ENCODE results near the gene ATP6V1A. TPM values are rescaled to one million over a fixed set of nuclear protein-coding genes. Genes with fewer than 3 reads are reported as not detected.

Gene ATP6V1A
- polyA plus RNA-seq, 1 donor = 46.3 TPM

DNA sequence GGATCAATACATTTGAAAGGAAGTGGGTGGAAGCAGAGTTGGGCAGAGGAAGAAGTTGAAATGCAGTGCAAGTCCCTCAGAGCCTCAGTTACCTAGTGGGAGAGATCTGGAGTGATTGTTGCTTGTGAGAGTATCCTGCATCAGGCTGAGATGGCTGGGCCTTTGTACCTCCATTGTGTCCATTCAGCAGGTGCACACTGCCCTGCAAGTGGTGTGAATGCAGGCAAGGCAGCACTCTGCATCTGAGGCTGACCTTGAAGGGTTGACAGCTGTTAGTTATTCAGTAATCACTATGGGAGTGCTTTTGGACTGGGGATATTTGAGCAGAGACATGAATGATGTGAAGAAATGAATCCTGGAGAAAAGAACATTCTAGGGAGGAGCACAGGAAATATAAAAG, 25.2 kb downstream of the ATP6V1A start:
- H3K27ac ChIP-seq (ENCODE audit: low read length) = no peak overlapping the region
- DNase-seq = no peak
- no peaks in the 10 kb centered on the region for H3K36me3 ChIP-seq (ENCODE audit: control insufficient read depth, insufficient read depth, low read length)
- H3K27me3 ChIP-seq (ENCODE audit: control insufficient read depth, insufficient read depth, low read length) = no peaks in the 10 kb centered on the region
- H3K4me1 ChIP-seq (ENCODE audit: control insufficient read depth, insufficient read depth, low read length) = no peaks in the 10 kb centered on the region
- no peaks in the 10 kb centered on the region for H3K9me3 ChIP-seq (ENCODE audit: control insufficient read depth, low read depth, low read length)
- H3K4me3 ChIP-seq (ENCODE audit: low read length) = no peak overlapping the region

GRCh38 chr3:113773381-113773780, 26.5 kb downstream of the ATP6V1A start:
- Histone ChIP-seq H3K27ac (ENCODE audit: low read length) (no peak overlapping the region), H3K36me3 (ENCODE audit: control insufficient read depth, insufficient read depth, low read length) (no peaks in the 10 kb centered on the region), H3K4me1 (ENCODE audit: control insufficient read depth, insufficient read depth, low read length) (no peaks in the 10 kb centered on the region), H3K9me3 (ENCODE audit: control insufficient read depth, low read depth, low read length) (no peaks in the 10 kb centered on the region), H3K4me3 (ENCODE audit: low read length) (no peak overlapping the region), H3K27me3 (ENCODE audit: control insufficient read depth, insufficient read depth, low read length) (no peaks in the 10 kb centered on the region)
- DNase-seq = no peak
- WGBS (ENCODE audit: insufficient coverage, low lambda C conversion rate) = 80% methylated on average over 2 of the region's 3 CpGs

- Histone ChIP-seq H3K27ac (ENCODE audit: low read length) (no peak overlapping the region), H3K27me3 (ENCODE audit: control insufficient read depth, insufficient read depth, low read length) (no peaks in the 10 kb centered on the region), H3K4me3 (ENCODE audit: low read length) (no peak overlapping the region), H3K9me3 (ENCODE audit: control insufficient read depth, low read depth, low read length) (no peaks in the 10 kb centered on the region), H3K36me3 (ENCODE audit: control insufficient read depth, insufficient read depth, low read length) (no peaks in the 10 kb centered on the region), H3K4me1 (ENCODE audit: control insufficient read depth, insufficient read depth, low read length) (no peaks in the 10 kb centered on the region)
- no peak for DNase-seq
- WGBS (ENCODE audit: insufficient coverage, low lambda C conversion rate) = no CpG with 5 or more reads among the region's 1 CpG
Measured at GRCh38 chr3:113775516-113775915, 28.7 kb downstream of the ATP6V1A start.

GRCh38 chr3:113776564-113776963, 29.7 kb downstream of the ATP6V1A start:
- Histone ChIP-seq H3K27me3 (ENCODE audit: control insufficient read depth, insufficient read depth, low read length) (no peaks in the 10 kb centered on the region), H3K9me3 (ENCODE audit: control insufficient read depth, low read depth, low read length) (no peaks in the 10 kb centered on the region), H3K4me1 (ENCODE audit: control insufficient read depth, insufficient read depth, low read length) (no peaks in the 10 kb centered on the region), H3K27ac (ENCODE audit: low read length) (no peak overlapping the region), H3K4me3 (ENCODE audit: low read length) (no peak overlapping the region), H3K36me3 (ENCODE audit: control insufficient read depth, insufficient read depth, low read length) (peaks cover 7% of the 10 kb centered on the region)
- 100% methylated on average over 1 of the region's 3 CpGs for WGBS (ENCODE audit: insufficient coverage, low lambda C conversion rate)
- DNase-seq = no peak

GRCh38 chr3:113783463-113783862, 36.6 kb downstream of the ATP6V1A start:
- Histone ChIP-seq H3K9me3 (ENCODE audit: control insufficient read depth, low read depth, low read length) (no peaks in the 10 kb centered on the region), H3K36me3 (ENCODE audit: control insufficient read depth, insufficient read depth, low read length) (peaks cover 24% of the 10 kb centered on the region), H3K27me3 (ENCODE audit: control insufficient read depth, insufficient read depth, low read length) (no peaks in the 10 kb centered on the region), H3K27ac (ENCODE audit: low read length) (no peak overlapping the region), H3K4me1 (ENCODE audit: control insufficient read depth, insufficient read depth, low read length) (no peaks in the 10 kb centered on the region), H3K4me3 (ENCODE audit: low read length) (no peak overlapping the region)
- no peak for DNase-seq

- Histone ChIP-seq H3K27ac (ENCODE audit: low read length) (no peak overlapping the region), H3K27me3 (ENCODE audit: control insufficient read depth, insufficient read depth, low read length) (no peaks in the 10 kb centered on the region), H3K4me3 (ENCODE audit: low read length) (no peak overlapping the region), H3K4me1 (ENCODE audit: control insufficient read depth, insufficient read depth, low read length) (no peaks in the 10 kb centered on the region), H3K36me3 (ENCODE audit: control insufficient read depth, insufficient read depth, low read length) (peaks cover 28% of the 10 kb centered on the region), H3K9me3 (ENCODE audit: control insufficient read depth, low read depth, low read length) (no peaks in the 10 kb centered on the region)
- DNase-seq = no peak
- WGBS (ENCODE audit: insufficient coverage, low lambda C conversion rate) = 100% methylated on average over 2 of the region's 4 CpGs
Measured at GRCh38 chr3:113783980-113784379, 37.1 kb downstream of the ATP6V1A start.

DNA sequence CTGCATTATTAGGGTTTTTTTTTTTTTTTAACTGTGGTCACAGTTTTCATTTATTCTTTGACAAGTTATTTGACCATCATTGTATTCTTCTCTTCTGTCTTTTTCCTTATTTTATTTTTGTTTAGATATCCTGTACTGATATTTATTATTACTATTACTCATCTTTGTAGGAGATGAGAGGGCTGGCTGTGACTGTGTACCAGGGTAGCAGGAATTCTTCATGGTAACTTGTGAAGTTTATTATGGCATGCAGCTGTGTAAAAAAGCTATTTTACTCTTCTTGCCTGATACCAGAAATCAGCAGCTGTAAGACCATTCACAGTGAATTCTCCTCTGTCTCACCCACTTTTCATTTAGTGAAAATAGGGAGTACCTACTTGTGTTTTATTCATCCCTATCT, 44.5 kb downstream of the ATP6V1A start:
- Histone ChIP-seq H3K27me3 (ENCODE audit: control insufficient read depth, insufficient read depth, low read length) (no peaks in the 10 kb centered on the region), H3K4me1 (ENCODE audit: control insufficient read depth, insufficient read depth, low read length) (no peaks in the 10 kb centered on the region), H3K27ac (ENCODE audit: low read length) (no peak overlapping the region), H3K36me3 (ENCODE audit: control insufficient read depth, insufficient read depth, low read length) (peaks cover 47% of the 10 kb centered on the region), H3K4me3 (ENCODE audit: low read length) (no peak overlapping the region), H3K9me3 (ENCODE audit: control insufficient read depth, low read depth, low read length) (no peaks in the 10 kb centered on the region)
- DNase-seq = no peak

- H3K27ac ChIP-seq (ENCODE audit: low read length) = no peak overlapping the region
- H3K4me3 ChIP-seq (ENCODE audit: low read length) = no peak overlapping the region
- no CpG with 5 or more reads among the region's 4 CpGs for WGBS (ENCODE audit: insufficient coverage, low lambda C conversion rate)
- no peak for DNase-seq
- peaks cover 41% of the 10 kb centered on the region for H3K36me3 ChIP-seq (ENCODE audit: control insufficient read depth, insufficient read depth, low read length)
- H3K9me3 ChIP-seq (ENCODE audit: control insufficient read depth, low read depth, low read length) = no peaks in the 10 kb centered on the region
- H3K4me1 ChIP-seq (ENCODE audit: control insufficient read depth, insufficient read depth, low read length) = no peaks in the 10 kb centered on the region
- no peaks in the 10 kb centered on the region for H3K27me3 ChIP-seq (ENCODE audit: control insufficient read depth, insufficient read depth, low read length)
Measured at GRCh38 chr3:113794526-113794925, 47.7 kb downstream of the ATP6V1A start.

GRCh38 chr3:113795693-113796092, 48.9 kb downstream of the ATP6V1A start:
- no peak for DNase-seq
- Histone ChIP-seq H3K27me3 (ENCODE audit: control insufficient read depth, insufficient read depth, low read length) (no peaks in the 10 kb centered on the region), H3K9me3 (ENCODE audit: control insufficient read depth, low read depth, low read length) (no peaks in the 10 kb centered on the region), H3K27ac (ENCODE audit: low read length) (no peak overlapping the region), H3K4me3 (ENCODE audit: low read length) (no peak overlapping the region), H3K36me3 (ENCODE audit: control insufficient read depth, insufficient read depth, low read length) (peaks cover 40% of the 10 kb centered on the region), H3K4me1 (ENCODE audit: control insufficient read depth, insufficient read depth, low read length) (no peaks in the 10 kb centered on the region)
- WGBS (ENCODE audit: insufficient coverage, low lambda C conversion rate) = 95% methylated on average over 2 of the region's 4 CpGs

GRCh38 chr3:113802795-113803455, 56.1 kb downstream of the ATP6V1A start:
- H3K9me3 ChIP-seq (ENCODE audit: control insufficient read depth, low read depth, low read length) = no peaks in the 10 kb centered on the region
- H3K4me3 ChIP-seq (ENCODE audit: low read length) = no peak overlapping the region
- peaks cover 44% of the 10 kb centered on the region for H3K36me3 ChIP-seq (ENCODE audit: control insufficient read depth, insufficient read depth, low read length)
- H3K4me1 ChIP-seq (ENCODE audit: control insufficient read depth, insufficient read depth, low read length) = peaks cover 18% of the 10 kb centered on the region
- no CpG with 5 or more reads among the region's 3 CpGs for WGBS (ENCODE audit: insufficient coverage, low lambda C conversion rate)
- no peak overlapping the region for H3K27ac ChIP-seq (ENCODE audit: low read length)
- H3K27me3 ChIP-seq (ENCODE audit: control insufficient read depth, insufficient read depth, low read length) = no peaks in the 10 kb centered on the region
- no peak for DNase-seq

DNA sequence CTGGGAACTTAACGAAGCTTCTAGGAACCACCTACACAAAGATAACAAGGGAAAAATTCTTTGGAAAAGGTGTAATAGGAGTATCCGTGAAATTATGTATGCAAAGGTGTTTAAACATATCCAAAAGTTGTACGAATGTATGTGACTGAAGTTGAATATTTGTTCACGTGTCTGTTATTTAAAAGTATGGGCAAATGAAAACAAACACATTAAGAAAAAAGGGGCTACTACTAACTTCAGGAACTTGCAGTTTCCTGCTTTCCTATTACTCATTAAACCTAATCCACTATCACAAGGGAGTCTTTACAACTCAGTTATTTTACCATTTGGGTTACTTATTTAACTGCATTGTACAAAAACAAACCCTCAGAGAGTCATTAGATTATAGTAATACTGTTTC, 57.8 kb downstream of the ATP6V1A start:
- H3K36me3 ChIP-seq (ENCODE audit: control insufficient read depth, insufficient read depth, low read length) = peaks cover 48% of the 10 kb centered on the region
- 15% methylated on average over 3 of the region's 4 CpGs for WGBS (ENCODE audit: insufficient coverage, low lambda C conversion rate)
- no peaks in the 10 kb centered on the region for H3K27me3 ChIP-seq (ENCODE audit: control insufficient read depth, insufficient read depth, low read length)
- H3K9me3 ChIP-seq (ENCODE audit: control insufficient read depth, low read depth, low read length) = no peaks in the 10 kb centered on the region
- peaks cover 18% of the 10 kb centered on the region for H3K4me1 ChIP-seq (ENCODE audit: control insufficient read depth, insufficient read depth, low read length)
- peak in 1 of 2 donors; percentile 74 for DNase-seq
- H3K27ac ChIP-seq (ENCODE audit: low read length) = peak overlapping the region; percentile 83
- H3K4me3 ChIP-seq (ENCODE audit: low read length) = peak overlapping the region; percentile 11
